GM12892 (cell line): Measurements from ENCODE around the gene PAXX.

Source experiments
- POLR2A ChIP-seq: IDR thresholded peaks from 2 replicates; pipeline ENCODE4 v1.6.1; 2011; ENCODE audit warnings: low read depth, low read length, control low read depth
- POLR2AphosphoS5 ChIP-seq: IDR thresholded peaks from 2 replicates; pipeline ENCODE4 v1.6.1; 2011; ENCODE audit warnings: low read depth, low read length, control low read depth

DNA sequence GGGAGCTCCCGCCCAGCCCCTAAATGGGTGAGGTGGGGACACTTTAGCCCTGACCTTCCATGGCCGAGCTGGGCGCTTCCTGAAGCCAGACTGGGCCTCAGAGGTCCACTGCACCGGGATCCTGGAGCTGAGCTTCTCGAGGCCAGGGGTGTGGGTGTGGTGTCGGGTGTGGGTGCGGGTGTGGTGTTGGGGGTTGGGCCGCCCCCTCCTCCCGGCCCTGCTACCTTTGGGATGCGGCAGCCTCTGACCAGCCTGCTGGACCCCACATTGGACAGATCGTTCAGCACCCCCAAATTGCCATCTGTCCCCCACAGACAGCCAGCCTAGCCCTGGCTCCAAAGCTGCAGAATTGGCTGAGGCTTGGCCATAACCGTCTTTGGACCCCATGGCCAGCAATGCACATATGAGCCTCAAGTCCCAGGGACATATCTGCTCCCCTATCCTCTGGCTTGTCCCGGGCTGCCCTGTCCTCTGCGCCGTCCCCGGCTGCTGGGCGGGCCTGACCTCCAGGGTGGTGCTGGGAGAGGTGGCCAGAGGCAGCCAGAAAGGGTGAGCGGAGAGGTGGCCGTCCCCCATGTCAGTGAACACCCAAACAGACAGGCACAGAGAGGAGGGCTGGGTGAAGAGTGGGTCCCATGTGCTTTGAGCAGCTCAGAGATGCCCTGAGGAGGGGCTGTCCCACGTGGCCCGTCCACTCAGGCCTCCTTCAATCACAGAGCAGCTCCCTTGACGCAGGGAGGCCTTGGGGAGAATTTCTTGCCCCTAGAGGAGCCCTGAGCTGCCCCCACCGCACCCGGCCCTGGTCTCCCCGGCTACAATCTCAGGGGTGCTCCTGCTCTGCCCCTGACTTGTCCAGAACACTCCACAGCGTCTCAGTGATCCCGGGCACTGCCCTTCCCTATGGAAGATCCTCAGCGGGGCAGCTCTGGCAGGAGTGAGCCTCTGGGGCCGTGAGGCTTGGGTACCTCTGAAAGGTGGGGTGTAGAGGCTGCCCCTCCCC, 18.3 kb upstream of the PAXX start:
- TF ChIP-seq POLR2A (no peak), POLR2AphosphoS5 (no peak)
